Lower lobe of right lung (tissue), 2 donors: ENCODE measurements around the gene HOXD13. TPM values are rescaled to one million over a fixed set of nuclear protein-coding genes. Genes with fewer than 3 reads are reported as not detected.

Experiments used
- ATAC-seq, 2 donors: fragments of 200-7000 bp; cut with Tn5 transposase; one replicate each; pipeline ENCODE4 v1.9.1; 2020 to 2022; ENCODE audit warnings: mild to moderate bottlenecking in 2 of 2, moderate library complexity in 2 of 2
- DNase-seq: peaks from one replicate; pipeline ENCODE4 v3.0.0-alpha.2; 2020
- H3K27ac ChIP-seq: fragments of 200-600 bp; one replicate; pipeline ENCODE4 v1.8.0; 2022
- H3K27me3 ChIP-seq: fragments of 200-600 bp; one replicate; pipeline ENCODE4 v1.8.0; 2022; ENCODE audit warnings: low read depth
- H3K36me3 ChIP-seq: fragments of 200-600 bp; one replicate; pipeline ENCODE4 v1.8.0; 2022; ENCODE audit warnings: mild to moderate bottlenecking
- H3K4me1 ChIP-seq: fragments of 200-600 bp; one replicate; pipeline ENCODE4 v1.8.0; 2022
- H3K4me3 ChIP-seq: fragments of 200-600 bp; one replicate; pipeline ENCODE4 v1.8.0; 2022; ENCODE audit warnings: mild to moderate bottlenecking
- H3K9me3 ChIP-seq: fragments of 200-600 bp; one replicate; pipeline ENCODE4 v1.8.0; 2022
- intact Hi-C: fragments of 100-400 bp; cut with DNase I; formaldehyde crosslinking; loops from one replicate; pipeline ENCODE4 v1.11.0; 2022
- total RNA-seq: library from RNA; stranded (reverse); fragmentation: NEBNext Ultra II Directional; extraction: Animal tissue kit (Norgen Biotek cat#: 25700); gene quantifications from one replicate; pipeline ENCODE4 v1.2.1, GENCODE V29; 2021
- TF ChIP-seq, protein P1 (sequence below): fragments of 200-600 bp; IDR thresholded peaks from one replicate; pipeline ENCODE4 v1.8.0; 2022; ENCODE audit warnings: antibody characterized with exemption, mild to moderate bottlenecking
- donor health status: DM: no; HTN: yes; CAD: no; lungs with severe emphysema.

HOXD13 gene
- total RNA-seq, 1 donor from 2014 or later = not detected

GRCh38 chr2:176115883-176116813, 23.6 kb downstream of the HOXD13 start, which contains the start of gene HOXD10:
Gene HOXD10, plus strand, starts transcription at chr2:176116778. Its CDS starts 56 bp downstream, at chr2:176116834.
- Histone ChIP-seq H3K27me3 (peaks cover 100% of the 10 kb centered on the region), H3K36me3 (no peaks in the 10 kb centered on the region), H3K4me1 (no peaks in the 10 kb centered on the region), H3K27ac (no peak within 1 kb of the TSS), H3K4me3 (no peak within 1 kb of the TSS), H3K9me3 (no peaks in the 10 kb centered on the region)
- ATAC-seq (peak in 1 of 2 donors; percentile 41), DNase-seq (no peak)
- TF ChIP-seq, protein P1, sequence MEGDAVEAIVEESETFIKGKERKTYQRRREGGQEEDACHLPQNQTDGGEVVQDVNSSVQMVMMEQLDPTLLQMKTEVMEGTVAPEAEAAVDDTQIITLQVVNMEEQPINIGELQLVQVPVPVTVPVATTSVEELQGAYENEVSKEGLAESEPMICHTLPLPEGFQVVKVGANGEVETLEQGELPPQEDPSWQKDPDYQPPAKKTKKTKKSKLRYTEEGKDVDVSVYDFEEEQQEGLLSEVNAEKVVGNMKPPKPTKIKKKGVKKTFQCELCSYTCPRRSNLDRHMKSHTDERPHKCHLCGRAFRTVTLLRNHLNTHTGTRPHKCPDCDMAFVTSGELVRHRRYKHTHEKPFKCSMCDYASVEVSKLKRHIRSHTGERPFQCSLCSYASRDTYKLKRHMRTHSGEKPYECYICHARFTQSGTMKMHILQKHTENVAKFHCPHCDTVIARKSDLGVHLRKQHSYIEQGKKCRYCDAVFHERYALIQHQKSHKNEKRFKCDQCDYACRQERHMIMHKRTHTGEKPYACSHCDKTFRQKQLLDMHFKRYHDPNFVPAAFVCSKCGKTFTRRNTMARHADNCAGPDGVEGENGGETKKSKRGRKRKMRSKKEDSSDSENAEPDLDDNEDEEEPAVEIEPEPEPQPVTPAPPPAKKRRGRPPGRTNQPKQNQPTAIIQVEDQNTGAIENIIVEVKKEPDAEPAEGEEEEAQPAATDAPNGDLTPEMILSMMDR = no peak
- intact Hi-C loops = no loop called here

- ATAC-seq (no peak), DNase-seq (no peak)
- Histone ChIP-seq H3K4me1 (peaks cover 2% of the 10 kb centered on the region), H3K9me3 (no peaks in the 10 kb centered on the region), H3K27ac (no peak overlapping the region), H3K4me3 (no peak overlapping the region), H3K36me3 (no peaks in the 10 kb centered on the region), H3K27me3 (peaks cover 100% of the 10 kb centered on the region)
- intact Hi-C loops = no loop called here
- TF ChIP-seq, protein P1 = no peak
Measured at GRCh38 chr2:176117162-176117822, 24.8 kb downstream of the HOXD13 start.

- peaks cover 100% of the 10 kb centered on the region for H3K27me3 ChIP-seq
- TF ChIP-seq, protein P1 = no peak
- no peak for ATAC-seq
- DNase-seq = no peak
- no peaks in the 10 kb centered on the region for H3K36me3 ChIP-seq
- no peak overlapping the region for H3K4me3 ChIP-seq
- no peak overlapping the region for H3K27ac ChIP-seq
- no peaks in the 10 kb centered on the region for H3K9me3 ChIP-seq
- intact Hi-C loops = no loop called here
- H3K4me1 ChIP-seq = peaks cover 8% of the 10 kb centered on the region
Measured at GRCh38 chr2:176117823-176118371, 25.4 kb downstream of the HOXD13 start.

- no peak overlapping the region for H3K4me3 ChIP-seq
- no peaks in the 10 kb centered on the region for H3K36me3 ChIP-seq
- intact Hi-C loops = no loop called here
- H3K9me3 ChIP-seq = no peaks in the 10 kb centered on the region
- DNase-seq (no peak), ATAC-seq (no peak)
- peaks cover 13% of the 10 kb centered on the region for H3K4me1 ChIP-seq
- peaks cover 100% of the 10 kb centered on the region for H3K27me3 ChIP-seq
- TF ChIP-seq, protein P1 = no peak
- no peak overlapping the region for H3K27ac ChIP-seq
Measured at GRCh38 chr2:176118601-176119339, 26.2 kb downstream of the HOXD13 start.
